ENCODE measurements around the gene SIX4. TPM values are rescaled to one million over a fixed set of nuclear protein-coding genes. Genes with fewer than 3 reads are reported as not detected.

The SIX4 gene
- total RNA-seq, 1 experiment from 2014 or later = 26.5 TPM

GRCh38 chr14:60760209-60760608 lies 36.1 kb upstream of the SIX4 start:
- Histone ChIP-seq H2AK5ac (ENCODE audit: insufficient read length, low read length) (no peak overlapping the region), H2BK120ac (ENCODE audit: low read depth, low read length, poor library complexity, severe bottlenecking) (no peak overlapping the region), H3T11ph (ENCODE audit: low read length) (no peak overlapping the region), H4K91ac (ENCODE audit: insufficient read length, low read depth, low read length) (no peak overlapping the region), H2AFZ (ENCODE audit: low read length) (no peak overlapping the region), H3K18ac (ENCODE audit: insufficient read length, low read depth, low read length) (no peak overlapping the region), H2BK12ac (ENCODE audit: insufficient read length, low read depth, low read length) (peak overlapping the region; percentile 73), H3K27me3 (ENCODE audit: insufficient read depth, low read length) (no peaks in the 10 kb centered on the region), H2BK5ac (ENCODE audit: insufficient read length, low read length) (no peak overlapping the region), H3K56ac (ENCODE audit: insufficient read length, low read depth, low read length) (no peak overlapping the region), H3K4me1 (ENCODE audit: insufficient read depth, low read length) (peaks cover 3% of the 10 kb centered on the region; the same call in 1 of the 2 replicates), H3K14ac (ENCODE audit: insufficient read depth, low read length) (no peak overlapping the region), H3K79me2 (ENCODE audit: insufficient read depth, low read length) (peaks cover 5% of the 10 kb centered on the region; the same call in 1 of the 2 replicates), H3K23me2 (ENCODE audit: insufficient read length, low read depth, low read length, poor library complexity, severe bottlenecking) (no peaks in the 10 kb centered on the region), H3K79me1 (ENCODE audit: insufficient read depth, low read depth, low read length, poor library complexity, severe bottlenecking) (no peaks in the 10 kb centered on the region), H2BK15ac (ENCODE audit: low read depth, low read length) (no peak overlapping the region), H3K23ac (ENCODE audit: insufficient read length, low read depth, low read length) (no peak overlapping the region), H2BK20ac (ENCODE audit: low read depth, low read length, poor library complexity, severe bottlenecking) (no peak overlapping the region), H4K5ac (ENCODE audit: insufficient read length, low read depth, low read length) (no peak overlapping the region), H3K27ac (ENCODE audit: insufficient read length, low read depth, low read length) (peak overlapping the region; percentile 87), H4K8ac (replicated peaks; ENCODE audit: insufficient read length, low read depth, low read length) (no peak overlapping the region), H3K4me2 (ENCODE audit: insufficient read depth, insufficient read length, low read length) (no peak overlapping the region), H3K9me3 (ENCODE audit: control insufficient read depth, low read depth, low read length) (no peaks in the 10 kb centered on the region), H4K20me1 (ENCODE audit: control insufficient read depth, insufficient read depth, insufficient read length) (no peaks in the 10 kb centered on the region), H3K9ac (ENCODE audit: extremely low read depth, insufficient read length, low read length) (no peak overlapping the region), H3K4ac (ENCODE audit: low read depth, low read length) (no peak overlapping the region)
- Mint-ChIP-seq H3K4me1 (peaks cover 69 to 76% of the 10 kb centered on the region in 2 experiments), H3K9me3 (no peaks in the 10 kb centered on the region), H3K27me3 (ENCODE audit: low read depth) (no peaks in the 10 kb centered on the region), H3K4me3 (no peak overlapping the region; a peak in 1 of 5 replicates), H3K36me3 (ENCODE audit: insufficient read depth in 1 of 3, low read depth in 3 of 3) (no peaks in the 10 kb centered on the region; a peak in 1 of 7 replicates), H3K27ac (peak overlapping the region; percentile 93 to 97 (median 96); a peak in 6 of 7 replicates)
- no peak for TF ChIP-seq CTCF (conservative IDR thresholded peaks at IDR 0.05)
- WGBS (ENCODE audit: extremely low coverage, insufficient read length, low lambda C conversion rate) = no CpG with 5 or more reads among the region's 1 CpG
- DNase-seq = no peak
